ENCODE results near the gene KRTAP13-3.

The KRTAP13-3 gene

GRCh38 chr21:30391492-30392025 is 34.2 kb downstream of the KRTAP13-3 start (continued):
- TF ChIP-seq, protein P1, sequence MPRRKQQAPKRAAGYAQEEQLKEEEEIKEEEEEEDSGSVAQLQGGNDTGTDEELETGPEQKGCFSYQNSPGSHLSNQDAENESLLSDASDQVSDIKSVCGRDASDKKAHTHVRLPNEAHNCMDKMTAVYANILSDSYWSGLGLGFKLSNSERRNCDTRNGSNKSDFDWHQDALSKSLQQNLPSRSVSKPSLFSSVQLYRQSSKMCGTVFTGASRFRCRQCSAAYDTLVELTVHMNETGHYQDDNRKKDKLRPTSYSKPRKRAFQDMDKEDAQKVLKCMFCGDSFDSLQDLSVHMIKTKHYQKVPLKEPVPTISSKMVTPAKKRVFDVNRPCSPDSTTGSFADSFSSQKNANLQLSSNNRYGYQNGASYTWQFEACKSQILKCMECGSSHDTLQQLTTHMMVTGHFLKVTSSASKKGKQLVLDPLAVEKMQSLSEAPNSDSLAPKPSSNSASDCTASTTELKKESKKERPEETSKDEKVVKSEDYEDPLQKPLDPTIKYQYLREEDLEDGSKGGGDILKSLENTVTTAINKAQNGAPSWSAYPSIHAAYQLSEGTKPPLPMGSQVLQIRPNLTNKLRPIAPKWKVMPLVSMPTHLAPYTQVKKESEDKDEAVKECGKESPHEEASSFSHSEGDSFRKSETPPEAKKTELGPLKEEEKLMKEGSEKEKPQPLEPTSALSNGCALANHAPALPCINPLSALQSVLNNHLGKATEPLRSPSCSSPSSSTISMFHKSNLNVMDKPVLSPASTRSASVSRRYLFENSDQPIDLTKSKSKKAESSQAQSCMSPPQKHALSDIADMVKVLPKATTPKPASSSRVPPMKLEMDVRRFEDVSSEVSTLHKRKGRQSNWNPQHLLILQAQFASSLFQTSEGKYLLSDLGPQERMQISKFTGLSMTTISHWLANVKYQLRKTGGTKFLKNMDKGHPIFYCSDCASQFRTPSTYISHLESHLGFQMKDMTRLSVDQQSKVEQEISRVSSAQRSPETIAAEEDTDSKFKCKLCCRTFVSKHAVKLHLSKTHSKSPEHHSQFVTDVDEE (CRISPR knock-in tag; IDR thresholded peaks at IDR 0.05) = no peak
- TF ChIP-seq RARB (CRISPR knock-in tag; IDR thresholded peaks at IDR 0.05) = no peak
- TF ChIP-seq, protein P2, sequence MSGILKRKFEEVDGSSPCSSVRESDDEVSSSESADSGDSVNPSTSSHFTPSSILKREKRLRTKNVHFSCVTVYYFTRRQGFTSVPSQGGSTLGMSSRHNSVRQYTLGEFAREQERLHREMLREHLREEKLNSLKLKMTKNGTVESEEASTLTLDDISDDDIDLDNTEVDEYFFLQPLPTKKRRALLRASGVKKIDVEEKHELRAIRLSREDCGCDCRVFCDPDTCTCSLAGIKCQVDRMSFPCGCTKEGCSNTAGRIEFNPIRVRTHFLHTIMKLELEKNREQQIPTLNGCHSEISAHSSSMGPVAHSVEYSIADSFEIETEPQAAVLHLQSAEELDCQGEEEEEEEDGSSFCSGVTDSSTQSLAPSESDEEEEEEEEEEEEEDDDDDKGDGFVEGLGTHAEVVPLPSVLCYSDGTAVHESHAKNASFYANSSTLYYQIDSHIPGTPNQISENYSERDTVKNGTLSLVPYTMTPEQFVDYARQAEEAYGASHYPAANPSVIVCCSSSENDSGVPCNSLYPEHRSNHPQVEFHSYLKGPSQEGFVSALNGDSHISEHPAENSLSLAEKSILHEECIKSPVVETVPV (CRISPR knock-in tag; IDR thresholded peaks at IDR 0.05) = no peak
- no peak for TF ChIP-seq OSR1 (CRISPR knock-in tag; IDR thresholded peaks at IDR 0.05)

DNA sequence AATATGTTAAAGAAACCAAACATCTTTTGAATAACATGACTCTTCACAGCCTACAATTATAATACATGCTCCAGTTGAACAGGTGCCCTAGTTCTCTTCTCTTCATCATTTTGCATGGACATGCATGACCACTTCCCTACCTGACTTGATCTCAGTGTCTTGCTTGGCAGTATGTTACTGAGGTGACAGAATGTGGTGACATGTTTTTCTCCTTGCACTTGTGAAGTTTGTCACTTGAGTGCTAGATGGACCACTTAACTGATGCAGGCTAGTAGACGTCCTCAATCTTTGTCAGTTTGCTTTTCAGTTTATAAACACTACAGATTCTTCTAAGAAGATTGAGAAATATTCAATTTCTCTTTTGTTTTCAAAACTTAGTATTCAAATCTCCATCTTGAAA is 43.5 kb downstream of the KRTAP13-3 start:
- ATAC-seq = no peak
- TF ChIP-seq, protein P3, sequence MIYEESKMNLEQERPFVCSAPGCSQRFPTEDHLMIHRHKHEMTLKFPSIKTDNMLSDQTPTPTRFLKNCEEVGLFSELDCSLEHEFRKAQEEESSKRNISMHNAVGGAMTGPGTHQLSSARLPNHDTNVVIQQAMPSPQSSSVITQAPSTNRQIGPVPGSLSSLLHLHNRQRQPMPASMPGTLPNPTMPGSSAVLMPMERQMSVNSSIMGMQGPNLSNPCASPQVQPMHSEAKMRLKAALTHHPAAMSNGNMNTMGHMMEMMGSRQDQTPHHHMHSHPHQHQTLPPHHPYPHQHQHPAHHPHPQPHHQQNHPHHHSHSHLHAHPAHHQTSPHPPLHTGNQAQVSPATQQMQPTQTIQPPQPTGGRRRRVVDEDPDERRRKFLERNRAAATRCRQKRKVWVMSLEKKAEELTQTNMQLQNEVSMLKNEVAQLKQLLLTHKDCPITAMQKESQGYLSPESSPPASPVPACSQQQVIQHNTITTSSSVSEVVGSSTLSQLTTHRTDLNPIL (CRISPR knock-in tag; IDR thresholded peaks at IDR 0.05; ENCODE audit: low read depth) = no peak
- TF ChIP-seq, protein P2 (CRISPR knock-in tag; IDR thresholded peaks at IDR 0.05) = no peak
- TF ChIP-seq POU6F1 (CRISPR knock-in tag; IDR thresholded peaks at IDR 0.05; ENCODE audit: borderline replicate concordance, low read depth) (no peak), ESRRG (CRISPR knock-in tag; IDR thresholded peaks at IDR 0.05) (no peak), OSR1 (CRISPR knock-in tag; IDR thresholded peaks at IDR 0.05) (no peak), ZFP3 (CRISPR knock-in tag; IDR thresholded peaks at IDR 0.05) (no peak)
